ENCODE measurements around the gene SUDS3.
"Not testable (repeated sequence)": the region's sequence is repeated elsewhere in the genome, so short reads cannot be mapped to it uniquely, and the experiment has no call there.

Gene SUDS3

GRCh38 chr12:118346895-118347294 lies 29.5 kb upstream of the SUDS3 start:
- TF ChIP-seq ZFX (IDR thresholded peaks at IDR 0.05) (no peak), CTCF (conservative IDR thresholded peaks at IDR 0.05) (no peak)
- no peak overlapping the region for H3K27ac ChIP-seq

- H3K27ac ChIP-seq, result no peak overlapping the region
- no peak for TF ChIP-seq CTCF (conservative IDR thresholded peaks at IDR 0.05)
- TF ChIP-seq ZFX (IDR thresholded peaks at IDR 0.05), result no peak
These were observed 28.4 kb upstream of the SUDS3 start for GRCh38 chr12:118347916-118348315.

- TF ChIP-seq CTCF (conservative IDR thresholded peaks at IDR 0.05) (no peak), ZFX (IDR thresholded peaks at IDR 0.05) (no peak)
- H3K27ac ChIP-seq, result peak overlapping the region; percentile 35
These were observed 25.3 kb upstream of the SUDS3 start for GRCh38 chr12:118350908-118351559.

- TF ChIP-seq CTCF (conservative IDR thresholded peaks at IDR 0.05), result no peak
- no peak for TF ChIP-seq ZFX (IDR thresholded peaks at IDR 0.05)
These were observed 22.6 kb upstream of the SUDS3 start for GRCh38 chr12:118353721-118354120.

GRCh38 chr12:118354503-118354902 lies 21.9 kb upstream of the SUDS3 start:
- H3K27ac ChIP-seq, result not testable (repeated sequence)

More at GRCh38 chr12:118353721-118354120, 22.6 kb upstream of the SUDS3 start:
- H3K27ac ChIP-seq, result no peak overlapping the region

- no peak overlapping the region for H3K27ac ChIP-seq
- TF ChIP-seq ZFX (IDR thresholded peaks at IDR 0.05) (no peak), CTCF (conservative IDR thresholded peaks at IDR 0.05) (no peak)
These were observed 21.5 kb upstream of the SUDS3 start for GRCh38 chr12:118354903-118355302.

GRCh38 chr12:118355843-118356242 lies 20.5 kb upstream of the SUDS3 start:
- TF ChIP-seq ZFX (IDR thresholded peaks at IDR 0.05) (no peak), CTCF (conservative IDR thresholded peaks at IDR 0.05) (no peak)
- no peak overlapping the region; the same call in 1 of the 2 replicates for H3K27ac ChIP-seq

GRCh38 chr12:118356809-118357256 lies 19.5 kb upstream of the SUDS3 start:
- TF ChIP-seq CTCF (conservative IDR thresholded peaks at IDR 0.05) (no peak), ZFX (IDR thresholded peaks at IDR 0.05) (no peak)
- peak overlapping the region; percentile 59 for H3K27ac ChIP-seq

All from C4-2B (cell line).